ENCODE data around the gene DLX2. TPM values are rescaled to one million over a fixed set of nuclear protein-coding genes. Genes with fewer than 3 reads are reported as not detected.

Gene DLX2
- total RNA-seq, 3 donors from 2014 or later (not counting 1 experiment from before 2014, with no cell fraction given) = 0.55 to 0.84 (median 0.78) TPM

GRCh38 chr2:172085460-172086159, 17.1 kb downstream of the DLX2 start, which contains the start of gene DLX1:
Gene DLX1 (plus strand): TSS chr2:172085507. CDS start chr2:172085678, 171 bp downstream.
- H3K9me3 Mint-ChIP-seq = no peaks in the 10 kb centered on the region
- Histone ChIP-seq H3K9me3 (ENCODE audit: control insufficient read depth, insufficient read depth, low read length) (peaks cover 11% of the 10 kb centered on the region), H3K4me3 (ENCODE audit: low read length) (peak within 1 kb of the TSS; percentile 19), H3K27me3 (ENCODE audit: control insufficient read depth, insufficient read depth, low read length) (peaks cover 98% of the 10 kb centered on the region), H3K27ac (ENCODE audit: low read length) (no peak within 1 kb of the TSS), H3K36me3 (ENCODE audit: control insufficient read depth, insufficient read depth, low read length) (no peaks in the 10 kb centered on the region), H3K4me1 (ENCODE audit: control insufficient read depth, insufficient read depth, low read length) (peaks cover 70% of the 10 kb centered on the region)
- H3K4me3 Mint-ChIP-seq = peak within 1 kb of the TSS; percentile 88
- ATAC-seq (peak in 2 of 3 donors; percentile 3), DNase-seq (peak in 1 of 2 donors; percentile 35)
- TF ChIP-seq CTCF (IDR thresholded peaks at IDR 0.05) = no peak
- H3K4me1 Mint-ChIP-seq = peaks cover 54 to 65% of the 10 kb centered on the region in 2 donors
- WGBS (ENCODE audit: insufficient coverage) = 6% methylated on average over 31 of the region's 34 CpGs
- H3K27me3 Mint-ChIP-seq (ENCODE audit: low read depth in 2 of 2) = peaks cover 78 to 95% of the 10 kb centered on the region in 2 donors
- intact Hi-C loops (cut with micrococcal nuclease) = loop anchor here (2.0 kb wide), 1 partner anchor 17 kb away; the partner anchor contains the start of gene DLX2
- H3K36me3 Mint-ChIP-seq = no peaks in the 10 kb centered on the region
- H3K27ac Mint-ChIP-seq = peak within 1 kb of the TSS; percentile 71 to 83

- Mint-ChIP-seq H3K27ac (peak overlapping the region; percentile 71 to 83), H3K36me3 (no peaks in the 10 kb centered on the region), H3K4me3 (peak overlapping the region; percentile 88), H3K9me3 (no peaks in the 10 kb centered on the region), H3K27me3 (ENCODE audit: low read depth in 2 of 2) (peaks cover 79 to 95% of the 10 kb centered on the region in 2 donors), H3K4me1 (peaks cover 61 to 70% of the 10 kb centered on the region in 2 donors)
- intact Hi-C loops (cut with micrococcal nuclease) = no loop called here
- TF ChIP-seq CTCF (IDR thresholded peaks at IDR 0.05) = no peak
- ATAC-seq (peak; percentile 73 to 75 (median 75)), DNase-seq (peak in 1 of 2 donors; percentile 72)
- Histone ChIP-seq H3K36me3 (ENCODE audit: control insufficient read depth, insufficient read depth, low read length) (no peaks in the 10 kb centered on the region), H3K27ac (ENCODE audit: low read length) (no peak overlapping the region), H3K4me1 (ENCODE audit: control insufficient read depth, insufficient read depth, low read length) (peaks cover 70% of the 10 kb centered on the region), H3K9me3 (ENCODE audit: control insufficient read depth, insufficient read depth, low read length) (peaks cover 16% of the 10 kb centered on the region), H3K4me3 (ENCODE audit: low read length) (peak overlapping the region; percentile 19), H3K27me3 (ENCODE audit: control insufficient read depth, insufficient read depth, low read length) (peaks cover 98% of the 10 kb centered on the region)
- WGBS (ENCODE audit: insufficient coverage) = under 1% methylated on average over 76 of the region's 76 CpGs
These were observed 17.8 kb downstream of the DLX2 start for GRCh38 chr2:172084645-172085459.

- Histone ChIP-seq H3K4me3 (ENCODE audit: low read length) (no peak overlapping the region), H3K4me1 (ENCODE audit: control insufficient read depth, insufficient read depth, low read length) (peaks cover 70% of the 10 kb centered on the region), H3K36me3 (ENCODE audit: control insufficient read depth, insufficient read depth, low read length) (no peaks in the 10 kb centered on the region), H3K9me3 (ENCODE audit: control insufficient read depth, insufficient read depth, low read length) (peaks cover 16% of the 10 kb centered on the region), H3K27ac (ENCODE audit: low read length) (no peak overlapping the region), H3K27me3 (ENCODE audit: control insufficient read depth, insufficient read depth, low read length) (peaks cover 98% of the 10 kb centered on the region)
- ATAC-seq = no peak
- no peak for TF ChIP-seq CTCF (IDR thresholded peaks at IDR 0.05)
- no peaks in the 10 kb centered on the region for H3K36me3 Mint-ChIP-seq
- no peaks in the 10 kb centered on the region for H3K9me3 Mint-ChIP-seq
- H3K27me3 Mint-ChIP-seq (ENCODE audit: low read depth in 2 of 2) = peaks cover 81 to 95% of the 10 kb centered on the region in 2 donors
- peaks cover 63 to 70% of the 10 kb centered on the region in 2 donors for H3K4me1 Mint-ChIP-seq
- intact Hi-C loops (cut with micrococcal nuclease) = no loop called here
- DNase-seq = no peak
- WGBS (ENCODE audit: insufficient coverage) = 2% methylated on average over 17 of the region's 17 CpGs
- peak overlapping the region in 1 of 2 donors; percentile 71 for H3K27ac Mint-ChIP-seq
- H3K4me3 Mint-ChIP-seq = peak overlapping the region; percentile 88
These were observed 18.4 kb downstream of the DLX2 start for GRCh38 chr2:172084395-172084644.
